SK-N-MC (cell line): ENCODE results near the gene ALDH16A1.

ENCODE experiments used
- EZH2 ChIP-seq: fragments of 200-600 bp; sonication (generic); IDR thresholded peaks from one replicate; pipeline ENCODE4 v1.6.1; 2017; ENCODE audit warnings: antibody characterized with exemption
- FOXP2 ChIP-seq: optimal IDR thresholded peaks from 2 replicates; pipeline ENCODE3; 2011; ENCODE audit warnings: mild to moderate bottlenecking, moderate library complexity; ENCODE audit not compliant: insufficient read depth; ENCODE audit errors: extremely low read length, control extremely low read depth
- POLR2AphosphoS5 ChIP-seq: IDR thresholded peaks from 2 replicates; pipeline ENCODE4 v1.6.1; 2012; ENCODE audit warnings: mild to moderate bottlenecking, low read depth, low read length, borderline replicate concordance

- TF ChIP-seq EZH2: no peak
- TF ChIP-seq POLR2AphosphoS5: no peak
- no peak for TF ChIP-seq FOXP2
These were observed 65.0 kb downstream of the ALDH16A1 start for GRCh38 chr19:49518033-49518432.
